Keratinocyte (primary cell): ENCODE measurements around the gene PIANP. TPM values are rescaled to one million over a fixed set of nuclear protein-coding genes. Genes with fewer than 3 reads are reported as not detected.

ENCODE experiments used
- DNase-seq: peaks from one replicate; pipeline ENCODE4 v3.0.0-alpha.2; 2011; ENCODE audit warnings: low read depth, missing footprints, low spot score
- FAIRE-seq: peaks from 2 replicates; lab custom pipeline; 2011; peaks lifted over from hg19 to GRCh38; lab: Jason Lieb, UNC
- H2AFZ ChIP-seq: 2 replicates; pipeline ENCODE4 v1.6.0; 2012; ENCODE audit warnings: low read length, control low read depth, inconsistent platforms; ENCODE audit not compliant: control insufficient read depth
- H3K27ac ChIP-seq: 2 replicates; pipeline ENCODE4 v1.5.1; 2011; ENCODE audit warnings: low read length; ENCODE audit not compliant: control insufficient read depth, insufficient read depth
- H3K27me3 ChIP-seq: 3 replicates; pipeline ENCODE4 v1.6.0; 2011; ENCODE audit warnings: low read length; ENCODE audit not compliant: control insufficient read depth, insufficient read depth; ENCODE audit errors: extremely low read depth
- H3K36me3 ChIP-seq, 2 experiments: 2 replicates in 1 of 2; 3 replicates in 1 of 2; pipeline ENCODE4 v1.5.1; 2011; ENCODE audit warnings: low read length in 2 of 2, mild to moderate bottlenecking in 1 of 2; ENCODE audit not compliant: control insufficient read depth in 2 of 2, insufficient read depth in 2 of 2; ENCODE audit errors: extremely low read depth in 1 of 2
- H3K4me1 ChIP-seq: 3 replicates; pipeline ENCODE4 v1.5.1; 2011; ENCODE audit warnings: low read length; ENCODE audit not compliant: control insufficient read depth, insufficient read depth; ENCODE audit errors: extremely low read depth
- H3K4me2 ChIP-seq: 3 replicates; pipeline ENCODE4 v1.6.0; 2011; ENCODE audit warnings: low read depth, low read length; ENCODE audit not compliant: control insufficient read depth, insufficient read depth; ENCODE audit errors: extremely low read depth
- H3K4me3 ChIP-seq, 3 experiments: fragments of 200-600 bp in 1 of 3; sonication (generic) in 1 of 3; 2 replicates in 2 of 3; 3 replicates in 1 of 3; pipeline ENCODE4 v1.5.1; 2011 to 2016; ENCODE audit warnings: low read length in 3 of 3, mild to moderate bottlenecking in 3 of 3, control low read depth in 2 of 3, inconsistent platforms in 1 of 3, low read depth in 1 of 3, mixed read lengths in 1 of 3, mixed run types in 1 of 3, moderate library complexity in 1 of 3; ENCODE audit not compliant: control insufficient read depth in 2 of 3, insufficient read depth in 2 of 3; ENCODE audit errors: extremely low read depth in 1 of 3
- H3K79me2 ChIP-seq: 2 replicates; pipeline ENCODE4 v1.6.0; 2012; ENCODE audit warnings: low read length; ENCODE audit not compliant: control insufficient read depth, insufficient read depth
- H3K9ac ChIP-seq: 3 replicates; pipeline ENCODE4 v1.6.0; 2011; ENCODE audit warnings: low read length; ENCODE audit not compliant: control insufficient read depth, insufficient read depth; ENCODE audit errors: extremely low read depth
- H3K9me1 ChIP-seq: 3 replicates; pipeline ENCODE4 v1.6.0; 2011; ENCODE audit warnings: low read length; ENCODE audit not compliant: control insufficient read depth, insufficient read depth; ENCODE audit errors: extremely low read depth
- H3K9me3 ChIP-seq: 2 replicates; pipeline ENCODE4 v1.5.1; 2012; ENCODE audit warnings: low read depth, low read length; ENCODE audit not compliant: control insufficient read depth
- H4K20me1 ChIP-seq: 3 replicates; pipeline ENCODE4 v1.6.0; 2011; ENCODE audit warnings: low read length; ENCODE audit not compliant: control insufficient read depth, insufficient read depth; ENCODE audit errors: extremely low read depth
- EZH2 ChIP-seq: IDR thresholded peaks from one replicate; pipeline ENCODE4 v1.6.1; 2012; ENCODE audit warnings: inconsistent platforms, mild to moderate bottlenecking, low read length, moderate library complexity
- dilution Hi-C: fragments of 300-500 bp; cut with MboI; formaldehyde crosslinking; loops from one replicate; pipeline ENCODE4 v1.7.0; 2020; ENCODE audit warnings: low sequenced_read_pairs; ENCODE audit not compliant: extremely low pct_ligation_motif_present
- polyA plus RNA-seq, 5 experiments: library from polyadenylated mRNA; depleted of rRNA in 3 of 5; stranded (reverse) in 3 of 5; stranded (forward) in 1 of 5; unstranded in 1 of 5; fragments of >200 nt; gene quantifications; 1 replicate in 1 of 5; 2 replicates in 3 of 5; 3 replicates in 1 of 5; pipeline versions ENCODE4 v1.2.1 to v1.2.3, GENCODE V29; 2011 to 2012; ENCODE audit warnings: missing spikeins in 2 of 5, low read depth in 1 of 5, low replicate concordance in 1 of 5
- TF ChIP-seq, protein P1 (sequence below), 3 experiments: IDR thresholded peaks in 1 of 3; conservative IDR thresholded peaks in 1 of 3; optimal IDR thresholded peaks in 1 of 3; 2 replicates in 2 of 3; 3 replicates in 1 of 3; pipeline versions ENCODE3 to v1.5.1; 2011; ENCODE audit warnings: low read length in 3 of 3, mild to moderate bottlenecking in 3 of 3, moderate library complexity in 2 of 3, control low read depth in 1 of 3, inconsistent platforms in 1 of 3; ENCODE audit not compliant: insufficient read depth in 2 of 3; ENCODE audit errors: extremely low read depth in 1 of 3

Gene PIANP
- polyA plus RNA-seq, 1 donor (not counting 4 experiments of a cell fraction or from before 2014, with no cell fraction given), result not detected

GRCh38 chr12:6730169-6730568 is 29.6 kb upstream of the PIANP start:
- no peak for FAIRE-seq
- dilution Hi-C loops, result no loop called here
- no peak for TF ChIP-seq EZH2
- TF ChIP-seq, protein P1, sequence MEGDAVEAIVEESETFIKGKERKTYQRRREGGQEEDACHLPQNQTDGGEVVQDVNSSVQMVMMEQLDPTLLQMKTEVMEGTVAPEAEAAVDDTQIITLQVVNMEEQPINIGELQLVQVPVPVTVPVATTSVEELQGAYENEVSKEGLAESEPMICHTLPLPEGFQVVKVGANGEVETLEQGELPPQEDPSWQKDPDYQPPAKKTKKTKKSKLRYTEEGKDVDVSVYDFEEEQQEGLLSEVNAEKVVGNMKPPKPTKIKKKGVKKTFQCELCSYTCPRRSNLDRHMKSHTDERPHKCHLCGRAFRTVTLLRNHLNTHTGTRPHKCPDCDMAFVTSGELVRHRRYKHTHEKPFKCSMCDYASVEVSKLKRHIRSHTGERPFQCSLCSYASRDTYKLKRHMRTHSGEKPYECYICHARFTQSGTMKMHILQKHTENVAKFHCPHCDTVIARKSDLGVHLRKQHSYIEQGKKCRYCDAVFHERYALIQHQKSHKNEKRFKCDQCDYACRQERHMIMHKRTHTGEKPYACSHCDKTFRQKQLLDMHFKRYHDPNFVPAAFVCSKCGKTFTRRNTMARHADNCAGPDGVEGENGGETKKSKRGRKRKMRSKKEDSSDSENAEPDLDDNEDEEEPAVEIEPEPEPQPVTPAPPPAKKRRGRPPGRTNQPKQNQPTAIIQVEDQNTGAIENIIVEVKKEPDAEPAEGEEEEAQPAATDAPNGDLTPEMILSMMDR (optimal IDR thresholded peaks at IDR 0.05 in 1 of 3, IDR thresholded peaks at IDR 0.05 in 1 of 3, conservative IDR thresholded peaks at IDR 0.05 in 1 of 3; ENCODE audit: extremely low read depth in 1 of 3, insufficient read depth in 2 of 3, low read length in 3 of 3), result no peak
- Histone ChIP-seq H3K9me1 (no peaks in the 10 kb centered on the region), H4K20me1 (no peaks in the 10 kb centered on the region), H3K79me2 (no peaks in the 10 kb centered on the region), H3K4me3 (no peak overlapping the region), H3K9ac (no peak overlapping the region), H3K36me3 (peaks cover 21 to 40% of the 10 kb centered on the region in 2 experiments), H3K9me3 (no peaks in the 10 kb centered on the region), H3K4me1 (no peaks in the 10 kb centered on the region), H3K27me3 (no peaks in the 10 kb centered on the region), H3K4me2 (no peak overlapping the region), H2AFZ (no peak overlapping the region), H3K27ac (no peak overlapping the region)
- no peak for DNase-seq

- Histone ChIP-seq H3K4me1 (peaks cover 5% of the 10 kb centered on the region), H3K27me3 (no peaks in the 10 kb centered on the region), H3K79me2 (peaks cover 6% of the 10 kb centered on the region), H3K9me3 (no peaks in the 10 kb centered on the region), H3K9ac (no peak overlapping the region), H4K20me1 (no peaks in the 10 kb centered on the region), H3K27ac (no peak overlapping the region), H3K9me1 (no peaks in the 10 kb centered on the region), H3K4me2 (no peak overlapping the region), H2AFZ (no peak overlapping the region), H3K36me3 (peaks cover 17 to 34% of the 10 kb centered on the region in 2 experiments), H3K4me3 (no peak overlapping the region)
- no peak for TF ChIP-seq EZH2
- TF ChIP-seq, protein P1 (optimal IDR thresholded peaks at IDR 0.05 in 1 of 3, IDR thresholded peaks at IDR 0.05 in 1 of 3, conservative IDR thresholded peaks at IDR 0.05 in 1 of 3; ENCODE audit: extremely low read depth in 1 of 3, insufficient read depth in 2 of 3, low read length in 3 of 3), result no peak
- dilution Hi-C loops, result no loop called here
- DNase-seq (no peak), FAIRE-seq (no peak)
Measured at GRCh38 chr12:6729186-6729585, 28.6 kb upstream of the PIANP start.
